Measurements from ENCODE around the gene ITGBL1. TPM values are rescaled to one million over a fixed set of nuclear protein-coding genes. Genes with fewer than 3 reads are reported as not detected.

ITGBL1 gene
- total and polyA plus RNA-seq, 8 donors: 0.53 to 36.6 (median 4.8) TPM; not detected in 1

DNA sequence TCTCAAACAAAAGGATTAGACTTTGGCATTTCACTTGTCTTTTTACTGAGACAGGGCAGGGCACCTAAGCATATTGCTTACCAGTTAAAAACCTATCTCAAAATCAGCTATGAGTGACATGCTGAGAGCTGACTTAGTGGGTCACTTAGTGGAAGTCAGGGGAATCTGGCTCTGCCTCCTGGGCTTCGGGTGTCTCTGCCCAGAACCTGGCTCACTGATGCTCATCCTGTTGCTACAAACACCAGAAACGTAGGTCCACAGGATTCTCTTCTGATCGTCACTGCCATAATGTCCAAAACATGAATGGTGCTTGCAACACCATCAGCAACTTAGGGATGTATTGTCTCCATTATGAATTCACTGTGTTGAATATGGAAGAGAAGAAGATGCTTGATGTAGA is 276.1 kb downstream of the ITGBL1 start:
- TF ChIP-seq POLR2A (IDR thresholded peaks at IDR 0.05) (no peak), POLR2AphosphoS5 (IDR thresholded peaks at IDR 0.05) (no peak), EP300 (IDR thresholded peaks at IDR 0.05) (no peak)
- TF ChIP-seq, protein P1, sequence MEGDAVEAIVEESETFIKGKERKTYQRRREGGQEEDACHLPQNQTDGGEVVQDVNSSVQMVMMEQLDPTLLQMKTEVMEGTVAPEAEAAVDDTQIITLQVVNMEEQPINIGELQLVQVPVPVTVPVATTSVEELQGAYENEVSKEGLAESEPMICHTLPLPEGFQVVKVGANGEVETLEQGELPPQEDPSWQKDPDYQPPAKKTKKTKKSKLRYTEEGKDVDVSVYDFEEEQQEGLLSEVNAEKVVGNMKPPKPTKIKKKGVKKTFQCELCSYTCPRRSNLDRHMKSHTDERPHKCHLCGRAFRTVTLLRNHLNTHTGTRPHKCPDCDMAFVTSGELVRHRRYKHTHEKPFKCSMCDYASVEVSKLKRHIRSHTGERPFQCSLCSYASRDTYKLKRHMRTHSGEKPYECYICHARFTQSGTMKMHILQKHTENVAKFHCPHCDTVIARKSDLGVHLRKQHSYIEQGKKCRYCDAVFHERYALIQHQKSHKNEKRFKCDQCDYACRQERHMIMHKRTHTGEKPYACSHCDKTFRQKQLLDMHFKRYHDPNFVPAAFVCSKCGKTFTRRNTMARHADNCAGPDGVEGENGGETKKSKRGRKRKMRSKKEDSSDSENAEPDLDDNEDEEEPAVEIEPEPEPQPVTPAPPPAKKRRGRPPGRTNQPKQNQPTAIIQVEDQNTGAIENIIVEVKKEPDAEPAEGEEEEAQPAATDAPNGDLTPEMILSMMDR (IDR thresholded peaks at IDR 0.05): no peak
- no peaks in the 10 kb centered on the region for H3K36me3 ChIP-seq
- no peak overlapping the region for H3K4me3 ChIP-seq
- H3K9me3 ChIP-seq: no peaks in the 10 kb centered on the region
- WGBS, 5 donors: 70 to 74% (median 71%) methylated on average over 3 of the region's 3 CpGs
- intact Hi-C loops (cut with DNase I; ENCODE audit: low total_unique reads): no loop called here
- no peak for DNase-seq
- no peaks in the 10 kb centered on the region for H3K27me3 ChIP-seq
- no peak overlapping the region for H3K27ac ChIP-seq
- H3K4me1 ChIP-seq: no peaks in the 10 kb centered on the region

DNA sequence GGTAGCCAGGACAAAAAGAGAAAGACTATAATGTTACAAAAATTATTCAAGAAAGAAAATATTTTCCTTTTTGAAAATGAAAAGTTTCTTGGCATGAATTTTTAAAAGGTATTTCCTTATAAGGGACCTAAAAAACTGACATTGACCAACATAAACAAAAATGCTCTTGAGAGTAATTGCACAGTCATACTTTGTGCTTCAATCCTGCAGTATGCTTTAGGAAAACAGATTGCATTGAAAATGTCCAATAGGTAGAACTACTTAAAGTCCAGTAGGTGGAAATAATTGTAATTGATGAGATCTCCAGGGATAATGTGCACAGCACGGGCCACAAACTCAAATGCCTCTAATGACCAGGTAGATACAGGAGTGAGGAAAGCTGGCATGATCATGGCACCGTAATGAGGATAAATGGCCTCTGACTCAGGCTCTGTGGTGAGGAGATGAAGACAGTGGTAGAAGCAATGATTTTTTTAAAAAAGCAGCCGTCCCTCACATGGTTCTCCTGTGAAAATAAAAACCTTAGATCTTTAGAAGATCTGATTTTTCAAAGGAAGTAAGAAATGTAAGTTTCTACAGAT is 278.0 kb downstream of the ITGBL1 start:
- 63 to 83% (median 74%) methylated on average over 3 of the region's 3 CpGs for WGBS, 5 donors
- TF ChIP-seq, protein P1 (IDR thresholded peaks at IDR 0.05): no peak
- TF ChIP-seq POLR2A (IDR thresholded peaks at IDR 0.05) (no peak), POLR2AphosphoS5 (IDR thresholded peaks at IDR 0.05) (no peak)
- H3K27me3 ChIP-seq: no peaks in the 10 kb centered on the region
- no peaks in the 10 kb centered on the region for H3K9me3 ChIP-seq
- H3K36me3 ChIP-seq: no peaks in the 10 kb centered on the region
- H3K4me3 ChIP-seq: no peak overlapping the region
- intact Hi-C loops (cut with DNase I; ENCODE audit: low total_unique reads): no loop called here
- H3K27ac ChIP-seq: no peak overlapping the region
- no peaks in the 10 kb centered on the region for H3K4me1 ChIP-seq
- DNase-seq: peak in 1 of 2 donors; percentile 10

DNA sequence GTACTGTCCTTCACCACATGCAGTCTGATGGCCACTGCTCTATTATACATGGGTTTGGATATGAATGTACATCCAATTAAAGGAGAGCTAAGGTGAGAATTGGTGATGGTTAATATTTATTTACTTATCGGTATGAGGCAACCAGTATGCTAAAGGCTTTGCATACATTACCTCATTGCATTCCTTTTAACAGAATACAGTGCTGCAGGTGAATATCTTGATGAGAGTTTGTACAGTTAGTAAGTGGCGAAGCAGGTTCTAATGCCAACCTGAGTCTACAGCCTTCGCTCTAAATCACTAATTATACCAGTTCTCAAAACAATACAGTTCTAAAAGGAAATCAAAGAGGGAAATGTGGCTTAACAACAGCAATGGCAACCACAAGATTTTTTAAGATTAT is 284.1 kb downstream of the ITGBL1 start:
- 45 to 56% (median 53%) methylated on average over 3 of the region's 3 CpGs for WGBS, 5 donors
- no peak overlapping the region for H3K4me3 ChIP-seq
- TF ChIP-seq POLR2AphosphoS5 (IDR thresholded peaks at IDR 0.05): no peak
- no peak for TF ChIP-seq POLR2A (IDR thresholded peaks at IDR 0.05)
- intact Hi-C loops (cut with DNase I; ENCODE audit: low total_unique reads): no loop called here
- DNase-seq: no peak
- H3K4me1 ChIP-seq: no peaks in the 10 kb centered on the region
- no peaks in the 10 kb centered on the region for H3K36me3 ChIP-seq
- H3K27ac ChIP-seq: no peak overlapping the region
- no peaks in the 10 kb centered on the region for H3K27me3 ChIP-seq
- H3K9me3 ChIP-seq: no peaks in the 10 kb centered on the region

DNA sequence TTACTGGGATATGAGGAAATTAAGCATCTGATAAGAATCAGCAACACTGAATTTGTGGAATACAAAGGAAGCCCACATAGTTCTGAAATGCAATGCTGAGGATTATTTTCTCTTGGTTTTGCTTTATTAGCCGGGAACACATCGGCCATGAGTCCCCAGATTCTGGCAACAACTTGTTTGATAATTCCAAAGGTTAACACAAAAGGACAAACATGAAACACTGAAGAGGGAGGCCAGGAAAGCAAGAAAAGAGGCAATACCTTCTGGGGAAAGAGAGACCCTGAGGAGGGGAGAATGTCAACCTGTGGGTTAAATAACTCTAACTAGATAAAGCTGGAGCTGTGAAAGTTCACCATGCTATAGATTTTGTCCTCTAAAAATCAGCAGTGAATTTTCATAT is 285.9 kb downstream of the ITGBL1 start:
- Histone ChIP-seq H3K9me3 (no peaks in the 10 kb centered on the region), H3K4me3 (no peak overlapping the region), H3K27ac (no peak overlapping the region), H3K36me3 (no peaks in the 10 kb centered on the region), H3K4me1 (no peaks in the 10 kb centered on the region), H3K27me3 (no peaks in the 10 kb centered on the region)
- no peak for DNase-seq
- TF ChIP-seq POLR2A (IDR thresholded peaks at IDR 0.05) (no peak), POLR2AphosphoS5 (IDR thresholded peaks at IDR 0.05) (no peak), EP300 (IDR thresholded peaks at IDR 0.05) (no peak)
- TF ChIP-seq, protein P1 (IDR thresholded peaks at IDR 0.05): no peak
- intact Hi-C loops (cut with DNase I; ENCODE audit: low total_unique reads): no loop called here
- 62 to 86% (median 67%) methylated on average over 2 of the region's 2 CpGs for WGBS, 5 donors

DNA sequence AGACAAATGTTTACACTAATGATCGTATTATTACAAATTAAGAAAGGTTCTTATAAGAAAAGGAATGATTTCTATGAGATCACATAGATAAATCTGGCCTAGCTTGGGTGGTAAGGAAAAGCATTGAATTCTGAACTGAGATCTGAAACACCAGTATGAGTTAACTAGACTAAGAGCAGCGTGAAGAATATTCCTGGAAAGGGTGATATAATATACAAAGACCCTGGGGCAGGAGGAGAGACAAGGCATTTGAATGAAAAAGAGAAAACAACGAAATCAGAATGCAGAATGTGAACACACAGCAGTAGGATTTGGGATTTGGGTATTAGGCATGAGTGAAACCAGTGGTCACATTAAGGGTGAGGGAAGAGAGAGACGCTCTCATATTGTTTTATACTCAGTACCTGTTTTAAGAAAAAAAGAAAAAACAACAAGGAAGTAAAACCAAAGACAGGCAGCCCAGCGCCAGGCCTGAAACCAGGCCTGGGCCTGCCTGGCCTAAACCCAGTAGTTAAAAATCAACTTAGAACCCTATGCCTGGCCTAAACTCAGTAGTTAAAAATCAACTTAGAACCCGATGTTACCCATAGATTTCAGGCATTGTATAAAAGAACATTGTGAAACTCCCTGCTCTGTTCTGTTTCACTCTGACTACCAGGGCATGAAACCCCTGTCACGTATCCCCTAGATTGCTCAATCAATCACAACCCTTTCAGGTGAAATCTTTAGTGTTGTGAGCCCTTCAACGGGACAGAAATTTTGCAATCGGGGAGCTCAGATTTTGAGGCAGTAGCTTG is 287.1 kb downstream of the ITGBL1 start:
- no peaks in the 10 kb centered on the region for H3K4me1 ChIP-seq
- DNase-seq: no peak
- intact Hi-C loops (cut with DNase I; ENCODE audit: low total_unique reads): no loop called here
- WGBS, 5 donors: 71 to 80% (median 75%) methylated on average over 9 of the region's 9 CpGs
- H3K4me3 ChIP-seq: no peak overlapping the region
- H3K9me3 ChIP-seq: no peaks in the 10 kb centered on the region
- H3K27ac ChIP-seq: no peak overlapping the region
- TF ChIP-seq EP300 (IDR thresholded peaks at IDR 0.05) (no peak), POLR2A (IDR thresholded peaks at IDR 0.05) (no peak), POLR2AphosphoS5 (IDR thresholded peaks at IDR 0.05) (no peak)
- TF ChIP-seq, protein P1 (IDR thresholded peaks at IDR 0.05): no peak
- no peaks in the 10 kb centered on the region for H3K27me3 ChIP-seq
- H3K36me3 ChIP-seq: no peaks in the 10 kb centered on the region

Measured in stomach (tissue), 9 donors.